ENCODE results near the gene SFPQ. TPM values are rescaled to one million over a fixed set of nuclear protein-coding genes. Genes with fewer than 3 reads are reported as not detected.

SFPQ gene
- total and polyA plus RNA-seq, 8 donors: 138 to 948 (median 895) TPM

GRCh38 chr1:35181790-35182455 lies 11.0 kb downstream of the SFPQ start:
- Histone ChIP-seq H3K4me3 (no peak overlapping the region), H3K36me3 (peaks cover 0 to 100% of the 10 kb centered on the region in 2 donors), H3K9me3 (no peaks in the 10 kb centered on the region), H3K27me3 (no peaks in the 10 kb centered on the region), H3K27ac (no peak overlapping the region), H3K4me1 (peaks cover 7 to 58% of the 10 kb centered on the region in 2 donors)
- intact Hi-C loops (cut with DNase I): no loop called here
- DNase-seq: no peak
- ATAC-seq: no peak
- no peak for TF ChIP-seq CTCF (IDR thresholded peaks at IDR 0.05)

GRCh38 chr1:35180776-35181374 lies 12.1 kb downstream of the SFPQ start:
- H3K27ac ChIP-seq: no peak overlapping the region
- peaks cover 0 to 47% of the 10 kb centered on the region in 2 donors for H3K4me1 ChIP-seq
- no peak for DNase-seq
- no peaks in the 10 kb centered on the region for H3K9me3 ChIP-seq
- no peak overlapping the region for H3K4me3 ChIP-seq
- TF ChIP-seq CTCF (IDR thresholded peaks at IDR 0.05): no peak
- intact Hi-C loops (cut with DNase I): no loop called here
- H3K27me3 ChIP-seq: no peaks in the 10 kb centered on the region
- ATAC-seq: no peak
- peaks cover 0 to 100% of the 10 kb centered on the region in 2 donors for H3K36me3 ChIP-seq

GRCh38 chr1:35179908-35180307 lies 13.0 kb downstream of the SFPQ start:
- DNase-seq (no peak), ATAC-seq (no peak)
- Histone ChIP-seq H3K9me3 (no peaks in the 10 kb centered on the region), H3K27ac (no peak overlapping the region), H3K36me3 (peaks cover 0 to 100% of the 10 kb centered on the region in 2 donors), H3K4me1 (peaks cover 0 to 39% of the 10 kb centered on the region in 2 donors), H3K27me3 (no peaks in the 10 kb centered on the region), H3K4me3 (no peak overlapping the region)
- TF ChIP-seq CTCF (IDR thresholded peaks at IDR 0.05): no peak
- intact Hi-C loops (cut with DNase I): no loop called here

DNA sequence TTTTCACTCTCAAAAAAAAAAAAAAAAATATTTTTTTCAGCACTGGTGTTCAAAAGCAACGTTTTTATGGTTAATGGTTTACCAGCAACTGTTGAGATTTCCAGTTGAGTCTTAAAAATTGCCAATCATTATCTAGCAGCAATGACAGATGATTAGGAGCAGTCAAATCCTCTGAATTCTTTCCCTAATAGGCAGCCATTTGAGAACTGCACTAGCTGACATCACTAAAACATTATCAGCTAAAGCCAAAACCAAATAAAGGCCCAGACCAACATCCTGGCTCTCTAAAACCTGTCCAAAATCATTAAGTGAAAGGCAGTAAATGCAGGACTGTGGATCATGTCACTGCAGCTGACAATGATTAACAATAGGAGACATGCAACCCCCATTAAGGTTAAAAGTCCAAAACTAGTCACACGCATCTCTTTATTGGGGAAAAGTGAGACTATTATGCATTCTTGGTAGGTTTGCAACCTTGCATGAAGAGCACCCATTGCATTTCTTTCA lies 14.0 kb downstream of the SFPQ start:
- H3K4me1 ChIP-seq: peaks cover 0 to 42% of the 10 kb centered on the region in 2 donors

More for the DNA sequence above, 14.0 kb downstream of the SFPQ start:
- Histone ChIP-seq H3K36me3 (peaks cover 0 to 100% of the 10 kb centered on the region in 2 donors), H3K27ac (no peak overlapping the region), H3K27me3 (no peaks in the 10 kb centered on the region), H3K9me3 (no peaks in the 10 kb centered on the region), H3K4me3 (no peak overlapping the region)
- intact Hi-C loops (cut with DNase I): no loop called here
- no peak for ATAC-seq
- DNase-seq: no peak
- TF ChIP-seq CTCF (IDR thresholded peaks at IDR 0.05): no peak
